Adrenal gland (tissue), 12 donors: ENCODE measurements around the gene PCDH9. TPM values are rescaled to one million over a fixed set of nuclear protein-coding genes. Genes with fewer than 3 reads are reported as not detected.

ENCODE experiments used
- DNase-seq, 7 donors: peaks; one replicate each; pipeline ENCODE4 v3.0.0-alpha.2; 2019 to 2020
- H3K27ac ChIP-seq, 5 donors: fragments of 200-600 bp; sonication (generic) in 4 of 5; 1 replicate in 3 of 5; 2 replicates in 2 of 5; pipeline versions ENCODE4 v1.5.1 to v1.8.0; 2016 to 2020; ENCODE audit warnings: mild to moderate bottlenecking in 1 of 5
- H3K27me3 ChIP-seq: fragments of 200-600 bp; 2 replicates; pipeline ENCODE4 v1.8.0; 2021
- H3K36me3 ChIP-seq, 2 donors: fragments of 200-600 bp; replicated peaks in 1 of 2; 1 replicate in 1 of 2; 2 replicates in 1 of 2; pipeline versions ENCODE4 v1.5.1 to v1.8.0; 2018 to 2022
- H3K4me1 ChIP-seq, 2 donors: fragments of 200-600 bp; replicated peaks in 1 of 2; 1 replicate in 1 of 2; 2 replicates in 1 of 2; pipeline versions ENCODE4 v1.5.1 to v1.8.0; 2018 to 2021
- H3K4me3 ChIP-seq, 4 donors: fragments of 200-600 bp; sonication (generic) in 3 of 4; one replicate each; pipeline ENCODE4 v1.5.1; 2016 to 2018
- H3K9me3 ChIP-seq, 3 donors: fragments of 200-600 bp; sonication (generic) in 1 of 3; replicated peaks in 1 of 3; 1 replicate in 2 of 3; 2 replicates in 1 of 3; pipeline versions ENCODE4 v1.5.1 to v1.8.0; 2016 to 2021
- POLR2A ChIP-seq, 2 donors: fragments of 450-650 bp; IDR thresholded peaks; one replicate each; pipeline ENCODE4 v1.6.1; 2017; ENCODE audit warnings: antibody characterized with exemption in 2 of 2, mild to moderate bottlenecking in 2 of 2, moderate library complexity in 1 of 2
- WGBS, 4 donors: extraction: QIAGEN DNeasy Blood & Tissue Kit in 2 of 4; methylation state at CpG; one replicate each; pipeline versions ENCODE4 v1.1.5 to v1.1.7; 2013 to 2017; 5-methylcytosine and 5-hydroxymethylcytosine counted together
- intact Hi-C, 2 donors: fragments of 100-400 bp; cut with DNase I; formaldehyde crosslinking; loops; one replicate each; pipeline versions ENCODE4 v1.14.1 to v1.15.0; 2022 to 2023
- polyA plus RNA-seq, 3 donors: library from polyadenylated mRNA; stranded (reverse); fragments of 200-250 nt in 2 of 3; fragments of 350-450 nt in 1 of 3; fragmentation: Illumina TruSeq in 1 of 3; extraction: RNeasy Lipid Tissue Mini Kit (QIAGEN cat#74804) in 1 of 3; gene quantifications; one replicate each; pipeline ENCODE4 v1.2.3, GENCODE V29; 2013 to 2014
- total RNA-seq, 9 donors: library from RNA; depleted of rRNA in 4 of 9; stranded (reverse); fragments of >200 nt in 4 of 9; fragments of 120-200 nt in 1 of 9; fragmentation: NEBNext Ultra II Directional in 1 of 9; extraction: Animal tissue kit (Norgen Biotek cat#: 25700) in 1 of 9; gene quantifications; one replicate each; pipeline versions ENCODE4 v1.1.0 to v1.2.4, GENCODE V29; 2013 to 2023
- TF ChIP-seq, protein P1 (sequence below), 6 experiments: fragments of 450-650 bp in 4 of 6; fragments of 200-600 bp in 2 of 6; sonication (generic) in 1 of 6; IDR thresholded peaks; 1 replicate in 5 of 6; 2 replicates in 1 of 6; pipeline versions ENCODE4 v1.5.1 to v1.8.0; 2016 to 2021; ENCODE audit warnings: antibody characterized with exemption in 6 of 6, mild to moderate bottlenecking in 2 of 6, moderate library complexity in 1 of 6
- donor health status: healthy with polysubstance abuse.
- donor health status: Bipolar disorder and iron deficiency.
- donor health status: DM: yes; HTN: yes; CAD: no.
- donor health status: DM: no; HTN: no; CAD: no.
- donor health status: DM: no; HTN: no; CAD: no.
- donor health status: DM: yes; HTN: yes; CAD: no.

Gene PCDH9
- total and polyA plus RNA-seq, 12 donors = 0.71 to 10.9 (median 3.6) TPM

DNA sequence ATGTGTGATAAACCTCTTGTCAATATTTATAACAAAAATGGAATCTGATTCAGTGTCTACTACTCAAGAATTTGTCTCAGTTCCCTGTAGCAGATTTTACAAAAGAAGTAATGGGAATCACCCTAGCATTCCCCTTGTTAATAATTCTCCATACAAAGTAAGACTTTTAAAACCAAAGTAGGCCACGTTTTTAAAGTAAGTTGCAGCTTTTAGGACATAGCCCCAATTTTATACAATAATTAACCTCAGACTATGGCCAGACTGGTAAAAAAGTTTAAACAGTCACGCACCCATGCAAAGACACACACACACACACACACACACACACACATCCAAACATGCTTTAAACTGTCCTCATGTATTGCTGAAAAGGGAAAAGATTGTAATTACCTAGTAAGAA, 589.9 kb downstream of the PCDH9 start:
- no peaks in the 10 kb centered on the region for H3K9me3 ChIP-seq
- H3K4me3 ChIP-seq = no peak overlapping the region
- no peaks in the 10 kb centered on the region for H3K36me3 ChIP-seq
- intact Hi-C loops = no loop called here
- no peaks in the 10 kb centered on the region for H3K4me1 ChIP-seq
- 84 to 91% (median 88%) methylated on average over 2 of the region's 2 CpGs for WGBS, 4 donors
- no peak for DNase-seq
- H3K27ac ChIP-seq = no peak overlapping the region
- H3K27me3 ChIP-seq = no peaks in the 10 kb centered on the region
- TF ChIP-seq POLR2A (IDR thresholded peaks at IDR 0.05) = no peak
- TF ChIP-seq, protein P1, sequence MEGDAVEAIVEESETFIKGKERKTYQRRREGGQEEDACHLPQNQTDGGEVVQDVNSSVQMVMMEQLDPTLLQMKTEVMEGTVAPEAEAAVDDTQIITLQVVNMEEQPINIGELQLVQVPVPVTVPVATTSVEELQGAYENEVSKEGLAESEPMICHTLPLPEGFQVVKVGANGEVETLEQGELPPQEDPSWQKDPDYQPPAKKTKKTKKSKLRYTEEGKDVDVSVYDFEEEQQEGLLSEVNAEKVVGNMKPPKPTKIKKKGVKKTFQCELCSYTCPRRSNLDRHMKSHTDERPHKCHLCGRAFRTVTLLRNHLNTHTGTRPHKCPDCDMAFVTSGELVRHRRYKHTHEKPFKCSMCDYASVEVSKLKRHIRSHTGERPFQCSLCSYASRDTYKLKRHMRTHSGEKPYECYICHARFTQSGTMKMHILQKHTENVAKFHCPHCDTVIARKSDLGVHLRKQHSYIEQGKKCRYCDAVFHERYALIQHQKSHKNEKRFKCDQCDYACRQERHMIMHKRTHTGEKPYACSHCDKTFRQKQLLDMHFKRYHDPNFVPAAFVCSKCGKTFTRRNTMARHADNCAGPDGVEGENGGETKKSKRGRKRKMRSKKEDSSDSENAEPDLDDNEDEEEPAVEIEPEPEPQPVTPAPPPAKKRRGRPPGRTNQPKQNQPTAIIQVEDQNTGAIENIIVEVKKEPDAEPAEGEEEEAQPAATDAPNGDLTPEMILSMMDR (IDR thresholded peaks at IDR 0.05) = no peak

DNA sequence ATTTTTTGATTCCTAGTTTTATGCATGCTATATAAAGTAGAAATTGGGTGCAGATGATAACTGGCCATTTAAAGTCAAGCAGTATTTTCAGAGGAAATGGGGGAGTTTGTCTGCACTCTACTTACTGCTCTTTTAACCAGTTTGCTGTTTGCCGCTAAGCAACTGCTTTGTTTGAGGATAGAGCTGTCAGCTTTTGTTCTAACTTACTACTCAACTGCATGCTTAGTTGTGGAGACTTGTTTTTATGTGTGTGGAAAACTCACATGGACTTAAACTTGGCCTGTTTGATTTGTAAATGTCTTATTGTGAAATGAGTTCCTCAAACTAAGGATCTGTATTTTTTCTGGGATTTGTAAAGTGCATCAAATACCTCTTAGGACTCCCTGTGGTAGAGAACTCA, 591.1 kb downstream of the PCDH9 start:
- no peak for TF ChIP-seq POLR2A (IDR thresholded peaks at IDR 0.05)
- TF ChIP-seq, protein P1 (IDR thresholded peaks at IDR 0.05) = no peak
- H3K4me1 ChIP-seq = no peaks in the 10 kb centered on the region
- no peaks in the 10 kb centered on the region for H3K36me3 ChIP-seq
- DNase-seq = no peak
- no peak overlapping the region for H3K27ac ChIP-seq
- intact Hi-C loops = no loop called here
- no peak overlapping the region for H3K4me3 ChIP-seq
- H3K9me3 ChIP-seq = no peaks in the 10 kb centered on the region
- 95 to 100% (median 98%) methylated on average over 1 of the region's 1 CpG for WGBS, 4 donors
- H3K27me3 ChIP-seq = no peaks in the 10 kb centered on the region

DNA sequence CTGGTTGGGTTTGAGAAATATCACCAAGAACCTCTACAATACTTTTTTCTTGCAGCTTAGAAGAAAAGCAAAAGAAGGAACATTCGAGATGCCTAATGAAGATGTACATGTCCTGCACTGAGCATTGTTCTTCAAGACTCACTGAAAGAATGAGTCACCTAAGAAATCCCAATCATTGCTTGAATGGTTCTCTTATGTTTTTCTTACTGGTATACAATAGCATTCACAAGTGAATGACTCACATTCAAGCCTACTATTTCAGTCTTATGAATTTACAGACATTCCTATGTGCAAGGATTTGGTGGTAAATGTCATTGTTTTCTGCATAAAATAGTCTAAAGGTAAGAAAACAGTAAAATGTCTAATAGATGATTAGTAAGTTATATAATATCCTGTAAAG, 594.6 kb downstream of the PCDH9 start:
- intact Hi-C loops = no loop called here
- no peak overlapping the region for H3K27ac ChIP-seq
- no peaks in the 10 kb centered on the region for H3K9me3 ChIP-seq
- H3K4me3 ChIP-seq = no peak overlapping the region
- WGBS, 4 donors = 75 to 95% (median 80%) methylated on average over 1 of the region's 1 CpG
- TF ChIP-seq, protein P1 (IDR thresholded peaks at IDR 0.05) = no peak
- no peak for TF ChIP-seq POLR2A (IDR thresholded peaks at IDR 0.05)
- DNase-seq = no peak
- H3K27me3 ChIP-seq = no peaks in the 10 kb centered on the region
- H3K36me3 ChIP-seq = no peaks in the 10 kb centered on the region
- no peaks in the 10 kb centered on the region for H3K4me1 ChIP-seq

DNA sequence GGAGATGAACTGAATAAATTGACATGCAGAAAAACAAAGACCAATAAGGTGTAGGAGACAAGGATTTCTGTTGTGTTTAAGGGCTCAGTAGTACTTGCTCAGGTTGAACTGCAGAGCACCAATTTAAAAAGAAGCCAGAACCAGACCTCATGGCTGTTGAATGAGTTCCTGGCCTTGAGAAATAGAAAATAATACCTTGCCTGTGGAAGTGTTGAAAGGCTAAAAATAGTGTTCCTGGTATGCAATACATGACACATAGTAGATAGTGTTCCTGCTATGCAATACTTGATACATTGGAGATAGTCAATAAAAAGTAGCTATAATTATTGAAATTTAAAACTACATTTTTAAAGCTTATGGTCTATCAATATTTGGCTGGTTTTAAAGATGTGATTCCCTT, 595.8 kb downstream of the PCDH9 start:
- TF ChIP-seq, protein P1 (IDR thresholded peaks at IDR 0.05) = no peak
- TF ChIP-seq POLR2A (IDR thresholded peaks at IDR 0.05) = no peak
- intact Hi-C loops = no loop called here
- Histone ChIP-seq H3K27me3 (no peaks in the 10 kb centered on the region), H3K9me3 (no peaks in the 10 kb centered on the region), H3K4me3 (no peak overlapping the region), H3K4me1 (no peaks in the 10 kb centered on the region), H3K36me3 (no peaks in the 10 kb centered on the region), H3K27ac (no peak overlapping the region)
- no peak for DNase-seq
